GM18951 (cell line): ENCODE results near the gene SMYD3.

Experiments used
- POLR2A ChIP-seq: IDR thresholded peaks from 4 replicates; pipeline ENCODE4 v1.6.1; 2011; ENCODE audit warnings: mild to moderate bottlenecking; ENCODE audit not compliant: insufficient read length, insufficient read depth; ENCODE audit errors: extremely low read depth
- in situ Hi-C: fragments of 300-500 bp; cut with MboI; formaldehyde crosslinking; loops from one replicate; pipeline ENCODE4 v1.12.0; 2022; ENCODE audit warnings: low sequenced_read_pairs, mixed read lengths, inconsistent platforms; ENCODE audit not compliant: unreplicated experiment

The SMYD3 gene

DNA sequence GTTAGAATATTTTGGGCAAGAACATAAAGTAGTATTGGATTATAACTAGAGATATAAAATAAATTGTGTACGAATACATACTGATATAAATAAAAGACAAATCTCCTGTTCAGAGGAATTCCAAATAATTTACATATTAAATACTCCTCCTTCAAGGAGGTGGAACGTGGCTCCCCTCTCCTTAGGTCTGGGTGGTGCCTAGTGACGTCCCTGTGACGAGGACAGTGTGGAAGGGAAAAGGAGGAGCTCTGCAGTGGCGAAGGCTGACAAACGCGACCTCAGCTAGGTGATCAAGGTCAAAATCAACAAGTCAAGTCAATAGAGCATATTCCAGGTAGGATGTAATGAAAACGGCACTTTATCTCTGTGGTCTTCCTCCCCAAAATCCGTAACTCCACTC is 310.0 kb downstream of the SMYD3 start:
- TF ChIP-seq POLR2A: no peak
- in situ Hi-C loops: no loop called here

GRCh38 chr1:246195296-246195695 is 311.8 kb downstream of the SMYD3 start:
- in situ Hi-C loops: no loop called here
- no peak for TF ChIP-seq POLR2A

DNA sequence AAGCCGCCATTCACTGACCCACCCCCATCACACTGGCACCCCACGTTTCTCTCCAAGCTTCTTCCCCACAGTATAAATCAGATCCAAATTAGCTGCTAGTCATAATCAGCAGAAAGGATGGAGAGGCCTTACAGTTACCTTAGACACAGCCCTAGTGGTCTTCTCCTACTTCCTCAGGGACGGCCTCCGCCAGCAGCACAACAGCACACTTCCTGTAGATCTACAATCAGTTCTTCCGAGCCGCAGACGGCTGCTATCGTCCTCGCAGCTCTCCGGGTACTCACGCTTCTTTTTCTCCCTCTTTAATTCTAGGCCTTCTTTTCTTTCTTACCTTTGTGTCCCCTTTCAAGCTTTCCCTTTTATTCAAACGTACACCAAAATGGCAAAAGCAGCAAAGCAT is 313.5 kb downstream of the SMYD3 start:
- in situ Hi-C loops: no loop called here
- TF ChIP-seq POLR2A: no peak

DNA sequence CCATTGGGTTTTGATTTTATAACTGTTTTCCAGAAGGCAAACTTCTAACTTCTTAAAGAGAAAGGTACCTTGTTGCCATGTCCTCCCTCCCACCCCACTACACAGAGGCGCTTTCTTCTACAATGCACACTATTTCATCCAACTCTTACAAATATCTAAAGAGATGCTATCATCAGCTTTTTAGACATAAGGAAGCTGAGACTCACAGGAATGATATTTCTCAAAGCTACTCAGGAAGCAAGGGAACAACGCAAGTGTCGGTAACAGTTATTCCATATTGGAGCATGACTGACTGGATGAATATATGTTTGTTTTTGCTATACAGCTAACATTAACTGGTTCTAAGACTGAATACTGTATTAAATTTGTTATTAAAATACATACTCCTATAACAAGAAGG is 318.0 kb downstream of the SMYD3 start:
- in situ Hi-C loops: no loop called here
- no peak for TF ChIP-seq POLR2A

- no peak for TF ChIP-seq POLR2A
- in situ Hi-C loops: no loop called here
These were observed 319.2 kb downstream of the SMYD3 start for GRCh38 chr1:246187834-246188372.

DNA sequence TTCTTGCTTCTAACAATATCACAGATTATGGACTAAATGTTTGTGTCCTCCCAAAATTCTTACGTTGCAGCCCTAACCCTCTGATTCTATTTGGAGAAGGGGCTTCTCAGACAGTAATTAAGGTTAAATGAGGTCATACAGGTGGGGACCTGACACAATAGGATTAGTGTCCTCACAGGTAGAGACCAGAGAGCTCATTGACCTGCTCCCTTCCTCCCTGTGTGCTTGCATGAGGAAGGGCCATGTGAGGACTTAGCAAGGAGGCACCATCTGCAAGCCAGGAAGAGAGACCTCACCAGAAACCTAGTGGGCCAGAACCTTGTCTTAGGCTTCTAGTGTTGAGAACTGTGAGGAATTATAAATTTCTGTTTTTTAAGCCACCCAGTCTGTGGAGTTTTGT is 322.6 kb downstream of the SMYD3 start:
- no peak for TF ChIP-seq POLR2A
- in situ Hi-C loops: no loop called here

DNA sequence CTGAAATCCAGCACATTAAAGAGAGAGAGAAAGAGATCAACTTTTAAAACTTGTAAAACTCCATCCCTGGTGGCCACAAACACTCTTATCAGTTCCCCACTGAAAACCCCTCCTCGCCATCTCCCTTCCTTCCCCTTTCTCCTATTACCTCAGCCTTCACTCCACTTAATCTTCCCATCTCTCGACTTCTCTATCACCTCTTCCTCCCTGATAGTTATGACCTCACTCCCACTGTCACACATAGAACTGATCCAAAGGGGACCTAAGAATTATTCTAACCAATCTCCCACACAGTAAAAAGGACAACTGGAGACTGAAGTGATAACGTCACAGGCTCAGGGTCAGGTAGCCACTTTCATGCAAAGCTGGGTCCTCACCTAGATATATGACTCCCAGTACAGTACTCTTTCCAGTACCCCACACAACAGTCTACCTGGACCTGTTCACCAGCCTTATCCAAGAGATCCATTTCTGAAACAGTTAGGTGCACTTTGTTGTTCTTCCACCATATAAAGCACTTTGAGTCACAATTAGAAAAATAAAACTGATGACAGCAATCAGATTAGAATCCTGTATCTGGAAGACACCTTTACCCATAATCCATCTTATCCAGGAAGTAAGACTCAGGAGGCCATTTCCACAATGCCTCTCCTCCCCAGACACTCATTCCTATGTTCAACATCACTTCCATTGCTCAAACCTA is 324.8 kb downstream of the SMYD3 start:
- in situ Hi-C loops: no loop called here
- TF ChIP-seq POLR2A: no peak

DNA sequence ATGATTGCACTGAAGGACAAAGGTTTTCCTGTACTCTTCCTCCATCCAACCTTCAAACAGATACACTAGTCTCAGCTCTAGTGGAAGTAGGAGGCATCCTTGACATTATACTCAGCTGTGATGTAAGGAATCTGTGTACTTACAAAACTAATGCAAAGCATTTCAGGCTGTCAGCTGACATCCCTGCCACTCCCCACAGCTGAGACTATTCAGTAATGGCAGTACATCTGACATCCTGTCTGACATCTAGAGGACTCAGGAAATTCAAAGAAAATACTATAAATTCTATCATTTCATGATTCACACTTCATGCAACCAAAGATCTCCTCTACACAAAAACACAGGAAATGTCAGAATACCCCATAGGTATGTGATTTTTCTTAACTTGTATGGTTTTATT is 325.8 kb downstream of the SMYD3 start:
- TF ChIP-seq POLR2A: no peak
- in situ Hi-C loops: no loop called here

GRCh38 chr1:246179401-246179800 is 327.7 kb downstream of the SMYD3 start:
- TF ChIP-seq POLR2A: no peak
- in situ Hi-C loops: no loop called here

- in situ Hi-C loops: no loop called here
- TF ChIP-seq POLR2A: no peak
These were observed 328.3 kb downstream of the SMYD3 start for GRCh38 chr1:246178717-246179311.

DNA sequence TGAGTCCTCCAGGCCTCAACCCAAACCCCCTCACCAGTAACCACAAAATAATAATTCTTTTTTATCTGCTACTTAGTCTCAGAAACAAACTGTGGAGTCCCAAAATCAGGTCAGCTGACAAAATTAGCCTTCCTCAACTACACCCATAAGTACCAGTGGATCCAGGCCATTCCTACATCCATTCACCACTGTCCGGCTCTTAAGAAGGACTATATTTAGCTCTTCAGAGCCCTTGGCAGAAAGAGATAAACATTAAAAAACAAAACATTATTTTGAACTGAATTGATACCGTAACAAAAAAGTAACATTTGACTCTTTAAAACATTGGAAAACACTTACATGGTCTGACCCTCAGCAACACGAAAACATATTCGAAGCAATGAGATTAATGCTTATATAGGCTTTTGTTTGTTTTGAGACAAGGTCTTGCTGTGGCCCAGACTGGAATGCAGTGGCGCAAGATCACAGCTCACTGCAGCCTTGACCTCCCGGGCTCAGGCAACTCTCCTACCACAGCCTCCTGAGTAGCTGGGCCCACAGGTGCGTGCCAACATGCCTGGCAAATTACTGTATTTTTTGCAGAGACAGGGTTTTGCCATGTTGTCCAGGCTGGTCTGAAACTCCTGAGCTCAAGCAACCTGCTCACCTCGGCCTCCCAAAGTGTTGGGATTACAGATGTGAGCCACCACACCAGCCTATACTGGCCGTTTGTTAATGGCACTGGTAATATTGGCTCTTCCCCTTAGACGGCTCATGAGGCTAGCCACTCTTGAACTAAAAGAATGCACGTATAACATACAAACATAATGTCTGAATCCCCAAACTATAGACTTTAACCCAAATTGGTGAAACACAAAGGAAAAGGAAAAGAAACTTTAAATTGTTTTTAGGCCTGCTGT is 330.7 kb downstream of the SMYD3 start:
- in situ Hi-C loops: no loop called here
- no peak for TF ChIP-seq POLR2A

- no peak for TF ChIP-seq POLR2A
- in situ Hi-C loops: no loop called here
These were observed 336.4 kb downstream of the SMYD3 start for GRCh38 chr1:246170574-246171261.

DNA sequence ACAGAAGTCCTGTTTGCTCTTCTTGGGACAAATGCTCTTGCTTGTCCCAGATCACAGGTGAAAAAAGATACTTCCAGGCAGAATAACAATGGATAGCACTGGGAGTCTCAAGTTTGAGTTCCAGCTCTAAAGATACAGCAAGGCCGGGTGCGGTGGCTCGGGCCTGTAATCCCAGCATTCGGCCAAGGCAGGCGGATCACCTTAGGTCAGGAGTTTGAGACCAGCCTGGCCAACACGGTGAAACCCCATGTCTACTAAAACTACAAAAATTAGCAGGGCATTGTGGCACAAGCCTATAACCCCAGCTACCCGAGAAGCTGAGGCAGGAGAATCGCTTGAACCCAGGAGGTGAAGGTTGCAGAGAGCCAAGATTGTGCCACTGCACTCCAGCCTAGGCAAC is 337.6 kb downstream of the SMYD3 start:
- in situ Hi-C loops: no loop called here
- no peak for TF ChIP-seq POLR2A
